NCI-H345 (cell line): ENCODE measurements around the gene SLC4A4.

ENCODE experiments used
- DNase-seq: peaks from one replicate; lab custom pipeline; 2025; lab: John Stamatoyannopoulos, UW

Gene SLC4A4

DNA sequence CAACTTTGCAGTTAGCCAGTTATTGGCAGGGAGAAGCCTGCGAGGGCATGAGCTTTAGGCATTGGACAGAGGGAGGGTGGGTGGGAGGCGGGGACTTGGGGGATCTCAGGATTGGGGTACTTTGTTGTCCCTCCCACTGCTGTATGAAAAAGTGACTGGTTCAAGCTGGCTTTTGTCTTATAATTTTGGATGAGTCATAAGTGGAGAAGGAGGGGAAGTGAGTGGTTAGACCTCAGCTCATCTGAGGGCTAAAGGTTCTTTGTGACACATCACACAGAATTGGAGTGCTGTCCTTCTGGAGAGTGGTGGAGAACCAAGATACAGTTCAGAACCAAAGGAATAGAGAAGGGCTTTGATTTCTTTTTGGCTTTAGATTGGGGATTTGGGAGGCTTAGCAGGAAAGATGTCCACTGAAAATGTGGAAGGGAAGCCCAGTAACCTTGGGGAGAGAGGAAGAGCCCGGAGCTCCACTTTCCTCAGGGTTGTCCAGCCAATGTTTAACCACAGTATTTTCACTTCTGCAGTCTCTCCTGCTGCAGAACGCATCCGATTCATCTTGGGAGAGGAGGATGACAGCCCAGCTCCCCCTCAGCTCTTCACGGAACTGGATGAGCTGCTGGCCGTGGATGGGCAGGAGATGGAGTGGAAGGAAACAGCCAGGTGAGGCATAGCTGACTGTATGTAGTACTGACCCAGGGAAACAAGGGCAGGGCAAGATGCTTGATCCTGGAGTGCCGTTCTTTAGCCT lies at the start of gene SLC4A4:
TSS of gene SLC4A4 (plus strand) at position 175 of the 748 bp plus-strand sequence.
- no peak for DNase-seq

DNA sequence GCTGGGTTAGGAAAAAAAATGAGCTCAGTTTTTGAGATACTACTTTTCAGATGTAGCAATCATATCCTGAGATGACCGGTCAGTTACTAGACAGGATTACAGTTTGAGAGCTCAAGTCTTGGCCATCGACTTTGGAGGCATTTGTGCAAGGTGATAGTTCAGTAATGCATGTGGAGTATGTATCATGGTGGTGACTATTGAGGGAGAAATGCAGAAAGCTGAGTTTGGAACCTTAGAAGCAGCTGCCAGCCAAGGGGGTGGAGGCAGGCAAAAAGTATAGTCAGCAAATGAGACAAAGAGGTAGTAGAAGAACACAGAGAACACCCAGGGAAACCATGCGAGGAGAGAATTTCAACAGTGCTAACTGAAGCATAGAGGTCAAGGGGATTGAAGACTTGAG lies 48.7 kb upstream of the SLC4A4 start:
- DNase-seq, result no peak

DNA sequence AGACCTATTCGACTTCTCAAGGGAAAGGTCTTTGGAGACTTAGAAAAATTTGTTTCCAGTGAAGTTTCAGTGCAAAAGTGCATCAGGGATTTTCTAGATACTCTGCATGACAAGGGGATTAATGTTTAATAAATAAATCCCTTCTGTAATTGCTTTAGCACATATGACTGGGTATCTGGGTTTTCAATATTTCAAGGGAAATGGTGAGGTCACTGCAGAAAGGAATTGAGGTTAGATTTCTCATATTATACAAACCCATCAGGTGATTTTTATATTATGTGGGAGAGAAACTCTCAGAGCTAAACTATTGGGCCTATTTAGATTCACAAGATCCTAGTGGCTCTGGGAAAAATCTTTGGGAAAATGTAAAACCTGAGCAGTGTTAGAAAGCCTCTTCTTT lies 48.3 kb upstream of the SLC4A4 start:
- no peak for DNase-seq

DNA sequence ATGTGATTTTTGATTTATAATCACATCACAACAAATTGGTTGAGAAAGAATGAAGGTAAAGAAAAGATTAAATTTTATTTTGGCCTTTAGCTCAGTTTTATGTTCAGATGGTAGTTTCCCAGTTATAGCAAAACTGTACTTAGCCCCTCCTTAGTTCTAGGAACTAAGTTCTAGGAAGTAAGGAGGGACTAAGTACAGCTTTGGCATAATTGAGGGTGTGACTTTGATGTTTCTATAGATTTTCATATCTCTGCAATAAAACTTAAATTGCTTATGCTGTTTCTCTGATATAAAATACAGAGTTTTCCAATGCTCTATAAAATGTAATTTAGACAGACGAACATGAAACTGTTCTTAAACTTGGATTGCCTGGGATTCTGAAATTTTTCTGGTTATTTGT lies 46.6 kb upstream of the SLC4A4 start:
- no peak for DNase-seq

DNA sequence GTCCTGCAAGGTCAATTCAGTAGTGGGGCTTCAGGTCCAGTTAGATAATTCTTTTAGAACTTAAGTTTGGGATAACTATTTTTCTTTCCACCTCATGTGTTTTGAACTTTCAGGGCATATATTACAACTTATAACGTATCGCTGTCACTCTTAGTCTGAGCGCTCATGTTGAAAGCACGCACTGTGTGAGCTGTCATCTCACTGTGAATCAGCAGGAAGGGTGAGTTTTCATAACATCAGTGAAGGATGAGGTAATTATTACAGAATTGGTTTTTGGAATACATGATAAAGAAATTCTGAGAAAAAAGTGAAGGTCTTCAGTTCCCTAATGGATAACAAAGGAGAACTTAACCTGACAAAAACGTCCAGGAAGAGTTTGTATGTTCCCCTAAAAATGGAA lies 45.1 kb upstream of the SLC4A4 start:
- no peak for DNase-seq

DNA sequence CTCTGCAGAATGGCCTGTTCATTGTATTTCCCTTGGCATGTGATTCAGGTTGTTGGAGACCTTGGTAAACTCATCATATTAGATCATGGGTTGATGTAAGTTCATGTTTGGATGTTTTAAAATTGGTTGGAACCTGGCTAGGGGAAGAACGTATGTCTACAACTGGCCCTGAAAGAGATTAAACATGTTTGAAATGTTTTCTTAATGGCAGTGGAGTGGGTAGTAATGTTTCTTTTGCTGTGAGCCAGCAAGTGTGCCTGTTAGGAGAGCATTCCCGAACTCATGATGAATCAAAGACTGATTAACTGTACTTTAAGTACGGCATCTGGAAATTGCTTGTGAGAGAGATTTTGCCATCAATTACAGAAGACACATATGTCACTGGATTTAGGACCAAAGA lies 44.5 kb upstream of the SLC4A4 start:
- DNase-seq, result no peak

DNA sequence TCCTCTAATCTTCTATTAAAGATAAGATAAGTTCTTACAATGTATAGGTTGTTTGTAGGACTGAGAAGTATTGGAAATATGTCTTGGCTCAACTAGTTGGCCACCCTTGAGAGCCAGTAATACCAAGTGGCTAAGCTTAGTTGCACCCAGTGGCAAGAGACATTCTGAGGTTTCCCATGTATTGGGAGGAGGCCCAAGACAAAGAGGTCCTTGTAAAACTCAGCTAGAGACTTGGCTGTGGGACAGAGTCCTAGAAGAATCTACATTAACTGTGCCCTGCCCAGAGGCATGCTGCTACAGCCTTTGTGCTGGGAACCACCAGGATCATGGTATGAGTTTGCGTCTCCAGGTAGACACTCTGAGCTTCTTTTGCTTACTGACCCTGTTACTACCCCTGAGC lies 41.9 kb upstream of the SLC4A4 start:
- DNase-seq, result no peak

DNA sequence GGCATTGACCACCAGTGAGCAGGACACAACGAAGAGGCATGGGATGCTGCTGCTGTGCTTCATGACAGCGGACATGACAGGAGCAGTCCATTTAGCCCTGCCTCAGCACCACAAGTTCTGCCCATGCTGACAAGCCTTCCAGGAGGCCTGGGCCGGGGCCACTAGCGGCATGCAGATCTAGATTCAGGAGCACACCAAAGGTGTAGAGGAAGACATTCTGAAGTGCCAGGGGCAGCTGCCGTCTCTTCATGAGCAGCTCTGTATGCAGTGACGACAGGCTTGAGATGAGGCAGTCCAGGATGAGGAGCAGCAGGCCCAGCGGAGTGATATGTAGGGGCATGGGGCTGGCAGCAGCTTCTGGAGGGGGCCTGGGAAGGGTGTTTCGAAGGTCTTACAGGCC lies 38.5 kb upstream of the SLC4A4 start:
- DNase-seq, result no peak

DNA sequence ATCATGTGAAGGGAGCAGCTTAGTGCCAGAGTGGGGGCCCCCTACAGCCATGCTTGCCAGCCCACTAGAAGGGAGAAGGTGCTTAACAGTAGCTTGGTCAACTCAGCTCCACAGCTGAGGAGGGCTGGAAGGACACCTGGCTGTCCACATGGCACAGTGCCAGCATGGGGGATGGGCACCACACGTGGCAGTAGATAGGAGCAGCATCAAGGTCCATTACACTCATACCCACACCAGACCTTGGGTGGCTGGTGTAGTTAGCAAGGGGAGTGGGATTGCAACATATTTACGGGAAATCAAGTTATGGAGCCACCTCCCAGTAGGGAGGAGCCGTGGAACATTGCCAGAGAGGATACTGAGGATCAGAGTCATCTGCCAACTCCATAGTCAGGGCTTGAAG lies 37.9 kb upstream of the SLC4A4 start:
- DNase-seq, result no peak

DNA sequence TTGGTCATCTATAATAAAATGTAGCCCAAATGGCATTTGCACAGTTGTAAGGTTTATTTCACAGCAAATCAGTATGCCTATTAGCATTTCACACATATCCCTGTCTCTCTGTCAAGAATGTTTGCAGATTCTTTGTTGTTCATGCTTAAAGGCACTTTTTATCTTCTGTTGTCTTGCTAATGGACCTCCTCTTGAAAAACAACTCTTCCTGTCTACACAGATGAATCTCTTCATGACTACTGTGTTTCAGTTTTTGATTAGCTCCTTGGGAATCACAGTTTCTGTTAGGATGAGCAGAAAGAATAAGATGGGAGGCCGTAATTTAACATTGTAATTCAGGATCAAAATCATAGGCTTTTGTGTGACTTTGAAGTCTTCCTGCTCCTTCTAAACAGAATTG lies 35.5 kb upstream of the SLC4A4 start:
- DNase-seq, result no peak

DNA sequence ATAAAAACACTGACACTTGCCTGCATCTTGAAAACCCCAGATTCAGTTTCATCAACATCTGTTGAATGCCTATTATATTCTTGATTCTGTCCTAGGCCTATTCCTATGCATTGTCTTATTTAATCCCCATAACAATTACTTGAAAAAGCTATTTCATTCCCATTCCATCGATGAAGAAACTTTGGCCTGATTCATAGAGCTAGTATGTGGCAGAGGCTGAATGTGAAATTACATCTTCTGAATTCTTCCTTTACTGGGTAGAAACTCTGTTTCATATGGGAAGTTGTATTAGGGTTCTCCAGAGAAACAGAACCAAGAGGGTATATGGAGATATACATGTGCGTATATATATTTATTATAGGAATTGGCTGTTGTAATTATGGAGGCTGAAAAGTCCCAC lies 35.0 kb upstream of the SLC4A4 start:
- no peak for DNase-seq

DNA sequence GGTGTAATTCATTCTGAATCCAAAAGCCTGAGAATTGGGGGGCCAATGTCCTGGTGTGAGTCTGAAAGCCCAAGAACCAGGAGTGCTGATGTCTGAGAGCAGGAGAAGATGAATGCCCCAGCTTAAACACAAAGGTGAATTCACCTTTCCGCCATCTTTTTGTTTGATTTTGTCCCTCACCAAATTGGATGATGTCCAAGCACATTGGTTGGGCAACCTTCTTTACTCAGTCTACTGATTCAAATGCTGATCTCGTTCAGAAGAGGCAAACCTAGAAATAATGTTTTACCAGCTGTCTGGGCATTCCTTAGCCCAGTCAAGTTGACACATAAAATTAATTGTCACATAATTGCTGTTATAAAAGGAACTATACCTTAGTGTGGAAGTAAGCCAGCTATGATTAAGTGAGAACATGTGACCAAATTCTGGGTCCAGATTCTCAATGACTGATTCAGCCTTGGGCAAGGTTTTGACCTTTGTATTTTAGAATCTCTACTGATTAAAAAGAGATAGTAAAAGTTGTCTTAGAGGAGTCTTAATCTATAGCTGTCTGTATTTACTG lies 34.5 kb upstream of the SLC4A4 start:
- DNase-seq, result no peak

DNA sequence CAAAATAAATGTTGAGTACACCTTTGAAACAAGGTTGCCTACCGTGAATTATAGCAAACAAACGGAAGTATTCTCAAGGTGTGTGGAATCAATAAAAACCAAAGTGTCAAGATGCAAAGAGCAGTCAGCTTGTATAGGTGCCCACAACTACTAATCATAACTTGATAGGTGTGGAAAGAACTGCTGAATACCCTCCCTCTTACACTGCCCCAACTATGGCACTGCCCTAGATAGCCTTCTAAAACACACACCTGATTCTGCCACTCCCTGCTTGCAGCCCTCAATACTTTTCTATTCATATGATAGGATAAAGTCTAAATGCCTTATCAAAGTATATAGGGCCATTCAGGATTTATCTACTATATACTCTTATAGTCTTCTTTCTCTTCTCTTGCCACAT lies 31.1 kb upstream of the SLC4A4 start:
- no peak for DNase-seq

DNA sequence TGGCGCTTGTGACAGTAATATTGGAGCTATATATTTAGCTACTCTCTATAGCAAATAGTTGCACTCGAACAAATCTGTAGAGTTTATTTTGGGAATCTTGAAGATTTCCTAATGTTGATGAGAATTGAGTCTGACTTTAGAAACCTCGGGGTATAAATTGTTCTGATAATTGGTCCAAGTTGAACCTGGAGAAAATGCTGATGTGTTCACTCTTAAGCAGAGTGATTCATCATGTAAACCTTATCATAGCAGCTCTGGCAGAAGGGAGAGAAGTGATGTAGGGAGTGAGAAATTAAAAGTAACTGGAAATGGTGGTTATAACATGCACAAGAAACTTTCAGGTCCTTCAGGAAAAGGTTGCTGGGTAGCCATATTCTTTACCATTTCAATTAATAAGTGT lies 16.4 kb upstream of the SLC4A4 start:
- no peak for DNase-seq

DNA sequence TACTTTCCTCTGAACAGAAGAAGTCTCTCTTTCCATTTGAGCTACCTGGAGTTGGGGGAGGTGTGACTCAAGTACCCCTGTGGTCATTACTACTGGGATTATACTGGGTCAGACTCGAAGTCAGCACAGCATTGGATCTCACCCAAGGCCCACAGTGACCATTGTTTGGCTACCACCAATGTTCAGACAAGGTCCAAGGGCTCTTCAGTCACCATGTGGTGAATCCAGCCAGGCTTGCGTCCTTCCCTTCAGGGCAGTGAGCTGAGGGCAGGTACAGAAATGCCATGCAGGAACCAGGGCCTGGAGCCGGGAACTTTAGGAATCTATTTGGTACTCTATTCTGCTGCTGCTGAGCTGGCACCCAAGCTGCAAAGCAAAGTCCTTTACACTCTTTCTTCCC lies 5.5 kb upstream of the SLC4A4 start:
- DNase-seq, result no peak

DNA sequence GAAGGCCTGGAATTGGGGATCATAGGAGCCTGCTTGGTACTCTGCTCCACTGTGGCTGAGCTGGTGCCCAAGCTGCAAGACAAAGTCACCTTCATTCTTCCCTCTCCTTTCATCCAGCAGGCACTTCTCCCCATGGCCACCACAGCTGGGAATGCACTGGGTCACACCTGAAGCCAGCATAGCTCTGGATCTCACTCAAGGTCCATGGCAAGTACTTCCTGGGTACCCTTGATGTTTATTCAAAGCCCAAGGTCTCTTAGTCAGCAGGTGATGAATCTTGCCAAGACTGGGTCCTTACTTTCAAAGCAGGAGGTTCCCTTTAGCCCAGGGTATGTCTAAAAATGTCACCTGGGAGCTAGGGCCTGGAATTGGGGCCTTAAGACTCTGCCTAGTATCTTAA lies 4.9 kb upstream of the SLC4A4 start:
- no peak for DNase-seq

DNA sequence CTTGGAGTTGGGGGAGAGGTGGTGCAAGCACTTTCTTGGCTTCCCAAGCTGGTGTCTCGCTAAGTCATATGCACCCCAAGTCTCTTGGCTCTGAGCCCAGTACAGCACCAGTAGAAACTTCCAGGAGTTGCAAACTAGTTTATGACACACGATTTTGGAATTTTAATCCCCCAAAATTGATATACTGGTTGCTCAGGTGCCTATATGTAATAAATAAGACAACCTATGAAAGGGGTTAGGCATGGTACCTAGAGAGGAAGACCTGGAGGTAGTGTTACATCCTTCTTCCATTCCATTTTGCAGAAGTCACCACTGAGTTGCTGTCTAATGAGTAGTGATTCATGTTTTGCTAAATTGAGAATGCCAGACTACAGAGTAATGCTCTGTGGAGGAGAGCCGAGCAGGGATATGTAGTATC lies 4.3 kb upstream of the SLC4A4 start:
- DNase-seq, result no peak

DNA sequence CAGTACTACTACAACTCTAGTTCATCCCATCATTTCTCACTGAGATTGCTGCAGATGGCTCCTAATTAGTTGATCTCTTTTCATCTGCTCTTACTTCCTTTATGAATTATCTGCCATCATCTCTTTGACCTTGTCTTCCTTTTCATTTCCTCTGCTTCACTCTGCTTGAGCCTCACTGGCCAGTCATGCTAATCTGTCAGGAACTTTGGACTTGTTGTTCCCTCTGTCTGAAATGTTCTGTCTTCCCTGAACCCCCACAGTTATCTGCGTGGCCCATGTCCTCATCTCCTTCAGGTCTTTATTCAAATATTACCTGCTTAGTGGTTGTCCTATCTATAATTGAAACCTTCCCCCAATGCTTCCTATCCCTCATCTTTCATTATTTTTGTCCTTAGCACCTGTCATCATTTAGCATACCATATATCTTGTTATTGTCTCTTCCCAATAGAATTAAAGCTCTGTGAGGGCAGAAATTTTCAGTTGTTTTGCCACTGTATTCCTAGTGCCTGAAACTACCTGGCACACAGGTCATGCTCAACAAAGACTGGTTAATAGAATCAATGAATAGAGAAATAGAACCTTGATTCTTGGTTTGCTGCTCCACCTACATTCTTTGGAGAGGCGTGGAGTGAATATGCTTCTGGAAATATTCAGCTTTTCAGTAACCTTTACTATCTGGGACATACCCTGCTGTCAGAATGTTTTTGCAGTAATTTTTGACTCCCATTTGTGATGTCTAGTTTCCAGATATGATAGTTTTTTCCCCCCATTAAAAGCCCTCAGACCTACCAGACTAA lies 5.0 kb downstream of the SLC4A4 start:
- no peak for DNase-seq

DNA sequence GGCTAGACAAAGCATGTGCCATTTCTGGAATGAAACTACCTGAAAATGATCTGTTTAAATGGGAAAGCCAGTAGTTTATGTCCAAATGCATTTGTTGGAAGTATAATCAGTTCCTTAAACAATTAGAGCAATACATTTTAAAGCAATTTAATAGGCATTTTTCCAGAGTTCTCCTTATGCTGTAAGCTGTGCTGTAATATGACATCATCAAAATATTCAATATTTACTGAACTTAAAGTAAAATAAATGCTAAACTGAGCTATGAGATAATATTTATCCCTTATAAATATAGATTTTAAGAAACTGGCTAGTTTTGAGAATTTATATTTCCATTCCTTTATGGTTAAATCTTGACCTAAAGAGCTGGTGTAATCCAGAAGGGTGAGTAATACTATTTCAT lies 7.9 kb downstream of the SLC4A4 start:
- DNase-seq, result no peak

DNA sequence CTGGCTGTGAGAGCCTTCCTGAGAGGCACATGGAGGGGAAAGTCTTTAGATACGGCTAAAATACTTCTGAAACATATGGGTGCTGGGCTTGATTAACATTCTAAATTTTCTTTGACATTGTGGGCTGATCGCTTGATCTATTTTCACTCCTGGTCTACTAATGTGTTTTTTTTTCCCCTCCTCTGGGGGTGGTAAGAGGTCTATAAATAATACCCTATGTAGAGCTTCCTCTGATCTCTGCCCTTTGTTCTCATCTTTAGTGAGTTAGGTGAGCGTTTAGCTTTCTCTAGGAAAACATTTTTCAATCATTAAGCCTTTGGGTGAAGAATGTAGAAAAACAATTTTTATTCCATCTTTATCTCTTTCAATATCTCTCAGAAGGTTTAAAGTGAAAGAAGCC lies 9.8 kb downstream of the SLC4A4 start:
- DNase-seq, result no peak

DNA sequence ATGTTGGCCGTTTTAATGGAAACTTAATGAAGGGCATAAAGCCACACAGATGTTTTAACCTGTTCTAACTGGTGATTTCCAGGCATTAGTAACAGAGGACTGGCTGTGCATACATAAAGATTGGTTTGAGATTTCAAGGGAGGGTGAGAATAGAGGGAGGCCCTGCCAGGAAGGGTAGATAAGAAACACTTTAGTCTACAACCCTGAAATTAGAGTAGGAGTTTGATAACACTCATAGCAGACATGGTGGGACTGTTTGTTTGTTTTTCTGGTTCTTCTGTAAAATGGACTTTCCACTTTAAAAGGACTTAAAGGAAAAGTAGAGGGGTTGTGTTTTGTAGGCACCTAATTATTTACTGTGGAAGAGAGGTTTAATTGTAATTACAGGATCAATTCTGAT lies 16.2 kb downstream of the SLC4A4 start:
- DNase-seq, result no peak

DNA sequence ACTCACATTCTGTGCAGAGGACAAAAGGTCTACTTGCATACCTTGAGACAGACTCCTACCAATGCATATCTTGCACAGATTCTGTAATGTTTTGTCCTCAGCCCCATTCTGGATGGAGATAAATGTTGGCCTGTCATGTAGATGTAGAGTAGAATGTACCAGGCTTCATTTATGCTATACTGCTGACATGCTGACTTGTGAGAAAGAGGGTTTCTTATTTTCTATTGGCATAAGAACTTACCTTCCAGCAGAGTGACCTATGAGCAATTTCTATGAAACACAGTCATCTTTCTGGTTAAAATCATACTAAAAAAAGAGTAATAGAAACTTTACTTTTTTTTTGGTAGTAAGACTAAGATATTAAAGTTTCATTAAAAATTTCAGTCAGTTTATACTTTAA lies 17.2 kb downstream of the SLC4A4 start:
- no peak for DNase-seq

DNA sequence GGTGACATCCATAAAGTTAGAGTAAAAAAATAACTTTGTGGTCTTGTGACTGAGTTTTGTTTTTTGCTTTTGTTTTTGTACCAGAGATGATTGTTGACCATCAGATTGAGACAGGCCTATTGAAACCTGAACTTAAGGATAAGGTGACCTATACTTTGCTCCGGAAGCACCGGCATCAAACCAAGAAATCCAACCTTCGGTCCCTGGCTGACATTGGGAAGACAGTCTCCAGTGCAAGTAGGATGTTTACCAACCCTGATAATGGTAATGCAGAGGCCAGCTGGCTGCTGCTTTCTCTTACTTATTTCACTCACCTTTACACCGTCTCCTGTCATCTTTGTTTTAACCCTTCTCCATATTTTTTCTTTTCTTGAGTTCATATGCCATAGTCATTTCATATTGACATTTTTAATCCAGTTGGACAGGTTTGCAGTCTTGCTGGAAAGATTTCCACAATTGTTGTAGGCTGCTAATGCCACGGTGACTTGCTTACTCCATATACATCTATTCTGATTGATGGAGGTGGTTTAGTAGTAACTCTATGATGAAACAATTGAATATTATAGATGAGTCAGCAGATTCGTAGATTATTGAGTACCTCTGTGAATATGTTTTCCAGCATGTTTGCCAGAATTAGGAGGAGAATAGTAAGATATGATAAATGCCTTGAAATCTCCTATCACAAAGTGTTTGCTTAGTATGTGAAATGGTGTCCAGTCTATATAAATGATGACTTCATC lies 18.3 kb downstream of the SLC4A4 start:
- no peak for DNase-seq
